GM21717 (cell line): ENCODE measurements around the gene ST6GALNAC3.

Experiments
- ATAC-seq: cut with Tn5 transposase; IDR thresholded peaks from one replicate; pipeline ENCODE4 v1.9.1; 2021; ENCODE audit warnings: mild to moderate bottlenecking, moderate library complexity; ENCODE audit not compliant: unreplicated experiment

ST6GALNAC3 gene

DNA sequence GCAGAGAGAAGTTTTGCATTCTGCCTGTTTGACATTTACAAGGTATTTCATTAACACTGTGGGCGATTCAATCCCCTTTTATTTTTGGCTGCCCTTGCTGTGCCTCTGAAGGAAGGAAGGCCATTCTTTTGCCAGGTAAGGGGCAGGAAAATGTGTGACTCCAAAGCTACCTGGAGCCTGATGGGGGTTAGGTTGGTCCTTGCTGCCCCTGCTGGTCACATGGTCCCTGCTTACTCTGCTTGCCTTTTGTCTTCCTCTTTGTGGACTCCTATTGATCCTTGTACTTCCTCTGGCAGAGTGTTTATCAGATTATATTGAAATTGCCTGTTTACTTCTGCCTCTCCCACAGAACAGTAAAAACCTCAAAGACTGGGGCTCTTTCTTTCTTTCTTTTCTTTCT lies 65.7 kb downstream of the ST6GALNAC3 start:
- no peak for ATAC-seq

DNA sequence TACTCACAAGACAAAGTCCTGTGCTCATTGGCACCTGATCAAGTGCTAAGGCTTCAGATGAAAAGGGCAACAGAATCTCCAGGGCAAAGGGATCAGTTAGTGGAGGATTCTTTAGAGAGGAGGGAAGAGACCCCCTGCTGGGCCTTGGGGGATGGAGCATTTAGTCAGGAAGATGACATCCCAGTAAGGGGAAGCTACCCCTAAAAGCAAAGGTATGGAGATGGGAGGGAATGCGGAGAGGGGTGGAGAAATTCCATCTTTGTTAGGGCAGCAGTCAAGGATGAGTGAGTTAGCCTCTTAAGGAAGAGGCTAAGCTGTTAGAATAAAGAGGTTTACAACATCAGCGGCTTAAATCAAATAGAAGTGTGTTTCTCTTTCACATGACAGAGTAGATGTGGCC lies 67.4 kb downstream of the ST6GALNAC3 start:
- no peak for ATAC-seq

DNA sequence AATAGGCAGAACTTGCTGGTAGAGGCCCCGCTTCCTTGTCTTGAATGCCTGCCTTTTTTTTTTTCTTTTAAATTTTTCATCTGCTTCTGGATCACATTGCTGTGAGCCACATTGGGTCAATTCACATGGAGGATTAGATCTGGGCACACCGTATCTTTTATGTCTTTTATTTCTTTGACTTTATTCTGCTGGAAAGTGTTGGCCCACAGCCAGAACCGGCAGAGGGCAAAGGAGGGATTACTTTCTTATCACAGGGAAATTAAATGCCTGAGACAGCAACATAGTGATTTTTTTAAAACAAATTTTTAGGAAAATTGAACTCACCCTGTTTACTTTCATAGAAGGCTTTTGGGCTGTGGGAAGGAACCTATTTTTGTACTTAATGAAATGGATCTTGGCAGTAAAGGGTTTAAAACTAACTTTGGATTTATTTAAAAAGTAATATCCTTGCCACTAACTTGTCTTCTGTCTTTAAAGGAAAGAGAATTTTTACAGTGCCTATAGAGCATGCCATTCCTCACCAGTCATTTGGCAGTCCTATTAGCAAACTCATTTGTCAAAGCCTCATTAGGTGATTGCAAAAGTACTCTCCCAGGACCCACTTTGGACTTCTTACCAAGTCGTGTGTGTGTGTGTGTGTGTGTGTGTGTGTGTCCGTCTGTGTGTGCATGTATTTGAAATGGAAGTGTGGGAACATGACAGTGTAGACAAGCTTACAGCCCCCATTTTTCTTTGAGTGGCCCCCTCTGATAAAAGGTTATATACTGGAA lies 68.4 kb downstream of the ST6GALNAC3 start:
- no peak for ATAC-seq

DNA sequence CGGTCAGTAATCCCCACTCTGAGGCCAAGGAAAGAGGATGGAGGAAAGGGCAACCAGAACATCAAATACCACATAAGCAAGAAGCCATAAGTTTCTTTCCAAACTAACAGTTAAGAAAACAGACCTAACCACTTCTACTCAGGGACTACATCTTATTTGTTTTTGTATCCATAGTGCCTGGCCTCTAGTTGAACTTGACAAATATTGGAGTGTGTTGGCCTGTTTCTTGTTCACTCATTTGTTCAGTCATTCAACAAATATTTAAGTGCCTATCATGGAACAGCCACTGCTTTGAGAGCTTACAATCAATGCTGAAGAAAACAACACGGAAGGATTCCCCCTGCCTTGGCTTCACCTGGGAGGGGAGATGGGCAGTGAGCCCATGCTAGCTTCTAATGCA lies 69.7 kb downstream of the ST6GALNAC3 start:
- ATAC-seq, result no peak

DNA sequence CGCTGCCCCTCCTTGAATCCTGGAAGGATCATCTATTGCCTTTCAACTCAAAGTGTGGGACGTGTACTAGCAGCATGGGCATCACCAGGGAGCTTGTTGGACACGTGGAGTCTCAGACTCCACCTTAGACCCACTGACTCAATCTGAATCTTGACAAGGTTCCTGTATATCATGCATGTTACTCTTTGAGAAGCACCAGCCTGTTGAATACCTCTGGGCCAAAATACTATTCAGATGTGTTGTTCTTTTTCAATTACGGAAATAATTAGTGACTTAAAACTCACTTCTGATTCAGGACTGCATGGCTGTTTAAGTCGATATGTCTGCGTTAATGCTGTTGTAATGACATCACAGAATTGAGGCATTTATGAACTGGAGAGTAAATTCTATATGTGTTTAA lies 70.8 kb downstream of the ST6GALNAC3 start:
- no peak for ATAC-seq

DNA sequence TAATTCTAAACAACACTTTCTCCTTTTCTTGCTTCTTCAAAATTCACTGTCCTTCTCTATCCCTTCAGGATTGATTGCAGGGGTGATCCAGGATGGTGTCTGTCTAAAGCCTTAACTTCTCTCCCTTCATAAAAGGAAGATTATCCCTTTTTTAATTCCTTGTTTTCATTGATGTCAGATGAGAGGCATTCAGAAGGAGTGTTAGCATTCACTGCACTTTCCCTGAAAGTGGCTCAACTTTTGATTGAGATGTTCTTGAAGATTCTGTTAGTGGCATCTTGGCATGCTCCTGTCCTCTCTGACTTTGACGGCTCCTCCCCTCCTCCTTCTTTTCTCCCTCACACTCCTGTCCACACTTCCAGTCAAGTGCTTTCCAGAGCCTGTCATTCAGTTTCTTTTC lies 71.6 kb downstream of the ST6GALNAC3 start:
- ATAC-seq, result no peak

DNA sequence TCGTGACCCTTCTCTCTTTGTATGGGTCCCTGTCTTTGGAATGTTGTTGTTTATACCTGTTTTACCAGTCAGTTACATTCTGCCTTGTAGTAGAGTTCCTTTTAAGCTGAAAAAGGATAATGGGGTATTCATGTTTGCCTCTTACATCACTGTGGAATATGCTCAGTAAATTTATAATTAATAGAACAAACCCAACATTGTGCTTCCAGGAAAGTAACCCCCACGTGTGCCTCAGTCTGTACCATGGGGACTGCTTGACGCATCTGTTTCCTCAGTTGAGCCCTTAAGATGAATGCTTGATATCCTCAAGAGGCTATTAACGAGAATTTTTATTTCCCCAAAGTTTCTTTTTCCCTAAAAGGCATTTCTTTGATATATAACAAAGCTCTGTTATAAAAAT lies 73.4 kb downstream of the ST6GALNAC3 start:
- ATAC-seq, result no peak

DNA sequence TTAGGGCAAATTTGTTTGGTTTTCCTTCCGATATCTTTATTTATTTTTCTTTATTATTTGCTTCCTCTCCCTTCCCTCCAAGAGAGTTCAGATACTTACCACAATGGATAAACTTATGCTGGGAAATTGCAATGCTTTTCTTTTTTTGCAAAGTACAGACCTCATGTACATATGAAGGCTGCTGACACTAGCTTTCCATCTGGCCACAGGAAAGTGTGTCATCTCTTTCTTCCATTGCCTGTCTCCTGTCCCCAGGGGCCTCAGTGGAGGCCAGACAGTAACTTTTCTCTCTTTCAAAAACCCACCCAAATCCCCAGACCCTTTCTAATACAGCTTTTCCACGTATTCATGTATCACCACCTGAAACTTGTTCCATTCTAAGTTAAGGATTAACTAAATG lies 73.9 kb downstream of the ST6GALNAC3 start:
- ATAC-seq, result no peak

DNA sequence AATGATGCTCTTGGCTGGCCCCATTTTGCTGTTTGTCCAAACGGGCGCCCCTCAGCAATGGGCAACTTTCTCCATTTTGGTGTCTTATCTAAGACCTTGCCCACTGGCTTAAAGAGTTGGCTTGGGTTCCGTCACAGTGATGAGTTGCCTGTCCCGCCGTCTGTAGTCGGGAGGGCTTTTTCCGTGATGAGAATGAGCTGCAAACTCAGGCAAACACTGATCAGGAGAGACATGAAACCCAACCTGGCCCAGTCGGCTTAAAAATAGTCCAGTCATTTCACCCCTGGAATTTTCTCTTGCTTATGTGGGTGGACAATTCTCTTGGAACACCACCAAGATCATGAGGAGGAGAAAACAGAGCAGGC lies 79.3 kb downstream of the ST6GALNAC3 start:
- ATAC-seq, result no peak

DNA sequence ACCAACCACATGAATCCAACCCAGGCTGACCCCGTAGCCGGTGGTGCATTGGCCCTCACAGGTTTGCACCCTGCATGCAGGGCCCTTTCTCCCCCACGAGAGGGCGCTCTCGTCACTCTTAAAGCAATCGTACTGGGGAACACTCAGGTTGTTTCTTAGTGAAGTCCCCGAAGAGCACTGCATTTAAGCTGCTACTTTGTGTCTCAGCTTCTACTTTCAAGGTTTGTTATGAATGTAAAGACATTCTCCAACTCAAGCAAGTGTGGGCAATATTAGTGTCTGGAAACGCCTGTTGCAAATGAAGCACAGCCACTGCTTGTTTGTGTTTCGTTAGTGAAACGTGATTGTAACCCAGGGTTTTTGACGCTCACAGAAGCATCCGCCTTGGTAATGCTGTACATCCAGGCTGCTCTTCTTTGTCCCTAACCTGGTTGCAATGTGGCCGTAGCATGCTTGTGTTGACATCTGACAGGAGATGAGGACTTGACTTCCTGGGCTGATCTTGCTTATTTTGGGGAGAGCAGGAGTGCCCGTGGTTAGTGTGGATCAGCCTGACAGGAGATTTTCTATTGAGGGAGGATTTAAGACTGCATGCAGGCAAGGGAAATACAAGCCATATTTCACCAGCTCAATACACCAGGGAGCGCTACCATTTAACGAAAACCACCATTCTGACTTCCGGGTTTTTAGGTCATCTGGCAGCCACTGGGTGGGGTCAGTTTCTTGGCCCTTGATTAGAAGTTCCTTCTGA lies 79.8 kb downstream of the ST6GALNAC3 start:
- ATAC-seq, result peak; percentile 98

DNA sequence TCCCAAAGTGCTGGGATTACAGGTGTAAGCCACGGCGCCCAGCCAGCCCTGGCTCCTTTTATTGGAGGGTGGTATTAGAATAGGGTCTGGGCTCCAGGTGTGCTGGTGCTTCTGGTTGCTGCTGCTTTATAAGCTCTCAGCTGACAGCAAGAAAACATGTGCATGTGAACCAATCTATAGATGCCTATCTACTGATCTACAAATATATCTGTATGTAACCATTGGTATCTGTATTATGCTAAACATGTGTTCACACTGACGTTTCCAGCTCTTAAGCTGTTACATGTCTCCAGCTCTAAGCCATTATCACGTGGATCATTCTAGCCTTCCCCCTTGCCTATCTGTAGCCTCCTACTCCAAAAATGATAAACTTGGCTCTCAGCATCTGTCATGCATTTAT lies 82.4 kb downstream of the ST6GALNAC3 start:
- no peak for ATAC-seq

DNA sequence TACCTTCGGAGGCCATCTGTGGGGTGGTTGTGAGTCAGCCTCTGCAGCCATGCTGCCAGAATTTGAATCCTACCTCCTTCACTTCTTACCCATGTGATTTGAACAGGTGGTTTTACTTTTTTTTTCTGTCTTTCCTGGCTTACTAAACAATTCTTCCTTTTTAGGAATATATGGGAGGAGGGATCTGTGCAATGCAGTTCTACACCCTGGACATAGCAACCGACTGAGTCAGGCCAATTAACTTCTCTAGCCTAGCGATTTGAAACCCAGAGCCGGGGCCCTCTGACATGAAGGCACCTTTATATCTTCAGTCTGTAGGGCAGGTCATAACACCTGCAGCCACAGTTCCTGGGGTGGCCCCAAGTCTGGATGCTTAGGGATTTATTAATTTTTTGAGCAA lies 83.6 kb downstream of the ST6GALNAC3 start:
- no peak for ATAC-seq

DNA sequence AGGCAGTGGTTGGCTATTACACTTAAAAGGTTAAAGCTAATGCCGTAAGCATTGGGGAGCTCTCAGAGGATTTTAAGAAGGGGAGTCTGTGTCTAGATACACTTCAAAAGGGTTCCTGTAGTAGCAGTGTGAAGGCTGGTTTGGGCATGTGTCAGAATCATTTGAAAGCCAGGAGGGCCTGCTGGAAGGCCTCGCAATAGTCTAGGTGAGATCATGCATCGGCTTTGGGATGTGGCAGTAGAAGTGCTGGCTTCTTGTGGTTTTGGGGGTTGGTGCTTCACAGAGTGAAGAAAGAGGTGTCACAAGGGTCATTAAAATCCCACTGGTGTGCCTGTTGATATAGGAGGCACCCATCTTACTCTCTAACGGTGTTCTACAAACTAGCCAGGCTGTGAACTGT lies 85.7 kb downstream of the ST6GALNAC3 start:
- ATAC-seq, result no peak

DNA sequence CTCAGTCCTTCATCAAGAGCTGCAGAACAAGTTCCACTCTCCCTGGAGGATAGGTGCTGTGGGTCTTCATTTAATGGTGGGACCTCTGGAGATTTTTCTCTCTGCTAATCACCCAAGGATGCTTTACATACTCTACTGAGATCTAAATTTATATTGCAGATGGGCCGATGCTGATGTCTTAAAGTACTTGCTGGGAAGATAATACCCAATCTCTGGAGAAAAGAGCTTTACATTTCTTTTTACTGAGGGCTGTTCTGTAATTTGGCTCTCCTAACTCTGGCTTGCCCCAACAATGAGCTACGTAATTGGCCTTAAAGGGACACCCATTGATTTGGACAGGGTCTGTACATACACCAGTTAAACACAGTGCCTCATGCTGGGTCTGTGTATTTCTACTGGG lies 86.9 kb downstream of the ST6GALNAC3 start:
- ATAC-seq, result no peak

DNA sequence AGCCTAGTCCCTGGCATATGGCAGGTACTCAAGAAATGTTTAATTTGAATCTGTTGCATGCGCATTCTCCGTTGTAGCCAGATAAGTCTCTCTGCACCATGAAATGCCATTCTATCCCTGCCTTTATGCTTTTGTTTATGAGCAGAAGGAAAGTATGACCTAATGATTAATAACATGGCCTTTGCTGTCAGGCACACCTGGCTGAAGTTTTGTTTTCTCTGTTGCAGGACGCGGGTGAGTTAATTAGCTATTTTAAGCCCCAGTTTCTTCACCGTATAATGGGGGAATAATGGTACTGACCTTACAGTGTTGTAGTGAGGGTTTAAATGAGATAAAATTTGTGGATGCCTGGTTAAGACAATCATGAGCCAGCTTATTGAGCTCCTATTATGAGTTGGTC lies 87.7 kb downstream of the ST6GALNAC3 start:
- ATAC-seq, result no peak

DNA sequence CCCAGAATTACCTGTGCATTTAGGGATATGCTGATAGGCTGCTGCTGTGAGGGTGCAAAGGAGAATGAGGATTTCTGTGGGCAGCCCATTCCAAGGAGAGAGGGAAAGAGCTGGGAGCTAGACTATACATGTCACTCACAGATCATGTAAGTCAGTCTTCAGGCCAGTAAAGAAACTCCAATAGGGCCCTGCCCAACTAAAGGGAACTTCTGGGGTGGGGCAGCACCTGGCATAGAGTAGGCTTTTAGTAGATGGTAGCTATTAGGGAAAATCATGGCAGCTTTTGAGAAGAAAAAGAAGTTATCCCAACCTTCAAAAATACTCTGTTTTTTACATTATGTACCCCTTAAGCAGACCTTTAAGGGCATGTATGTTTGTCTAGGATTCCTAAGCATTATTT lies 89.6 kb downstream of the ST6GALNAC3 start:
- no peak for ATAC-seq

DNA sequence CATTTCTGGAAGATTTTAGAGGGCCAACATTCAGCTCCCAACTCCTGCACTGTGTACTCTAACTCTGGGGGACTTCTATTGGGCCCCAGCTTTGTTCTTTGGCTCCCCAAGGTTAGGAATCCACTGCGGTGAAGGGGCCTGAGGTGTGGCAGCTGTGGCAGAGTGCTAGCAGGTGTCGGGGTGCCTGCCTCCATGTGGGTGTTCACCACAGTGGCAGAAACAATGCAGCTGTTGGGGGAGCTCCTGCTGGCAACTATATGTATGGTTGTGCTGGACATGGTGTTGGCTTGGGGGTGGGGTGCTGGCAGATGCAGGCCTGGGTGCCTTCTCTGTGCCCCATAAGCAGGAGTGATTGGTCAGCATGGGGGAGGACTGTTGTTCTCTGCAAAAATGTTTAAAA lies 95.5 kb downstream of the ST6GALNAC3 start:
- ATAC-seq, result no peak

DNA sequence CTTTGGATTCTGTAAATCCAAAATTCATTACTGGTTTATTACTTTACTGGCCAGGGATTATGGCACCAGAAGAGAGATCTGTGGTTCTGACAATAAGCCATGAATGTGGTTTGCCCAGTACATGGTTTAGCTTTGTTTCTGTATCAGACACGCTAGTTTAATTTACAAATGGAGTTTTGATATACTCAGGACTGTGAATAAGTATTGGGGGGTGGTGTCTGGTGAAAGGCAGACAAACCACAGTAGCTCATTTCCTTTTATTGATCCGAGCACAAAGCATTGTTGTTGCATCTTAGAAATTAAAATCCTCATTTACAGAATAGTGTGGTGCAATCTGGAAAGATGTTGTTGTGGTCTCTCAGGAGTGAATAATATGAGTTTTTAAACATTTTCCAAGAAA lies 96.0 kb downstream of the ST6GALNAC3 start:
- ATAC-seq, result no peak

DNA sequence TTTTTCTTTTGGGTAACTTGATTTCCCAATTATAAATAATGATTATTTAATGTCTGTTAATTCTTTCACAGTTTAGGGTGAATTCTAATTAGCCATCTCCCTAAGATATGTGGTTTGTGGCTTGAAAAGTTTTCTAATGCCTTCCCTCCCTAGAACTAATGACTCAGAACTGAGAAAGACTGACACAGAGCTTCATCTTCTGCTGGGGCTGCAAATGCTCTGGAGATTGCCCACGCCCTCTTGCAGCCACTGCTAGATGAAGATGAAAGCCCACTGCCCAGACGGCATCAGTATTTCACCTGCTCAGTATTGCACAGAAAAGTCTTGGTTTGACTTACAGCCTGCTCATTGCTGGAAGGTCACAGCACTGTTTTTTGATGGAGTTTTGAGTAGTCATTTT lies 101.5 kb downstream of the ST6GALNAC3 start:
- ATAC-seq, result no peak

DNA sequence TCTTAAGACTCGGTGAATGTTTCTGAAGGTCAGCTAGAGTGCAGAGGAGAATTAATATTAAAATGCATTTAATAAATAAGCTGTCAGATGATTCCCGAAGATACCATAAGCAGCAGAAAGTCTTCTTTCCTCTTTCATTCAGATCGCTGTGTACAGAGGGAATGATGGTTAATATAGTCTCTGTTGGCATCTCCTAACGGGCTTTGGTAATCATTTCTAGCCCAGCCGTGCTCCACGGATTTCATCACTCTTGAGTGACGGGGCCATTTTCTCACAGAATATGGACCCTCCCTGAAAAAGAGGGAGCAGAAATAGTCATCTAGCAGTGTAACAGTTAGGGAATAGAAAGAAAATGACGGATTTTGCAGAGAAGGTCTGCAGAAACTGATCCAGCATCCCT lies 103.1 kb downstream of the ST6GALNAC3 start:
- no peak for ATAC-seq

DNA sequence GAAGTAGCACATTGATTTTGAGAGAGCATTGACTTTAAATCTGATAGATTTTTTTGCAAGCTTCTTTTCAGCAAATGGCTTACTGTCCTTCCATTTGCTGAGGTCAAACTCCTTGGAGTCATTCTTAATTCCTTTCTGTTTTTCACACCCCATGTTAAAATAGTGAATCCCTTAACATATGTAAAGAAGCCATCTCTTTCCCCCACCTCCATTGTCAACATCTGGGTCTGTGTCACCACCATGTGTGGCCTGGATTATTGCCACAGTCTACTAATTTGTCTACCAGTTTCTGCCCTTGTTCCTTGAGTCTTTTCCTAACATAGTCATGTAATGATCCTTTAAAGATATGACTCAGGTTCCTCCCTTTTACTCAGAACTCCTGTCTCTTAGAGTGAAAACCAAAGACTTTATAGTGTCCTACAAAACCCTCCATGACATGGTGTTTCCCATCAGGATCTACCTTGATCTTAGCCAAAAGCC lies 104.7 kb downstream of the ST6GALNAC3 start:
- ATAC-seq, result no peak

DNA sequence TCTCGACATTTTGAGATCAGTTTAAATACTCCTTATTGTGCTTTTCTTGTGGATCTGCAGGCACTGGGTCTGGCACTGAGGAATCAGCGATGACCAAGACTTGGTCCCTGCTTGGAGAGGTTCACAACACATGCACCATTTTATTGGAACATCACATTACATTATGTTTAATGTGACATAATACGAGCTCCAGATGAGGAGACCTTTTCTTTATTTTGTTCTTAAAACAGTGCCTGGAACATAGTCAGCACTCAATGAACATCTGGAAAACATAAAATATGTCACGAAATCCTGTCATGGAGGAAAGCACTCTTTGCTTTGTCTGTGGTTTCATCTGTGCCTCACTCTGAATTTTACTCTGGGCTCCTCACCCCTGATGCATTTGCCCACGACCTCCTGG lies 110.7 kb downstream of the ST6GALNAC3 start:
- ATAC-seq, result no peak
